Astrocyte (in vitro differentiated cells and primary cell): ENCODE results near the gene HINT2.

ENCODE experiments used
- EZH2 ChIP-seq: IDR thresholded peaks from 2 replicates; pipeline ENCODE4 v1.6.1; 2012; ENCODE audit warnings: mild to moderate bottlenecking, low read length, inconsistent platforms; ENCODE audit not compliant: insufficient read depth
- TF ChIP-seq, protein P1 (sequence below): IDR thresholded peaks from 2 replicates; pipeline ENCODE4 v1.5.1; 2011; ENCODE audit warnings: low read depth, mild to moderate bottlenecking, inconsistent platforms, low read length, moderate library complexity; ENCODE audit not compliant: insufficient read depth

DNA sequence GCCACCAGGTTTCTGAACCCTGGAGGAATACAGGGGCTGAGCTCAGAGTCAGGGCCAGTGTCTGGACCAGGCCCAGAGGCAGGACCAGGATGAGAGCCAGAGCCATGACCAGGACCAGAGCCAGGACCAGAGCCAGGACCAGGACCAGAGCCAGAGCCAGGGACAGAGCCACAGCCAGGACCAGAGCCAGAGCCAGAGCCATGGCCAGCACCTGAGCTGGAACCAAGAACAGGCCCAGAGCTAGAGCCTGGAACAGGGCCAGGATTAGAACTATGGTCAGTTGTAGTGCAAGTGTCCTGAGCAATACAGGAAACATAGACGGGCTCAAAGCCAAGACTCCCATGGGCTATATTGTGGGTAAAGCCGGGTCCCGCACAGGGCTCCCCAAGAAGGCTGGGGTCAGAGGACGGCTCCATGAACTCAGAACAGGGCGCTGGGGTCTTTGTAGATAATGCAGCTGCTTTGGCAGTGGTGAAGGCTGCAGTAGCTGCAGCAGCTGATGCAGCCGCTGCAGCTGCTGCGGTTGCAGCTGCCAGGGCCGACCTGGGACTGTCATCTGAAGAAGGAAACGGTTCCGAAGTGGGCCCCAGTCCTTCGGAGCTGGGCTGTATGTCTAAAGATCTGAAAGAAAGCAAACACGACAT lies 3.3 kb downstream of the HINT2 start:
- TF ChIP-seq, protein P1, sequence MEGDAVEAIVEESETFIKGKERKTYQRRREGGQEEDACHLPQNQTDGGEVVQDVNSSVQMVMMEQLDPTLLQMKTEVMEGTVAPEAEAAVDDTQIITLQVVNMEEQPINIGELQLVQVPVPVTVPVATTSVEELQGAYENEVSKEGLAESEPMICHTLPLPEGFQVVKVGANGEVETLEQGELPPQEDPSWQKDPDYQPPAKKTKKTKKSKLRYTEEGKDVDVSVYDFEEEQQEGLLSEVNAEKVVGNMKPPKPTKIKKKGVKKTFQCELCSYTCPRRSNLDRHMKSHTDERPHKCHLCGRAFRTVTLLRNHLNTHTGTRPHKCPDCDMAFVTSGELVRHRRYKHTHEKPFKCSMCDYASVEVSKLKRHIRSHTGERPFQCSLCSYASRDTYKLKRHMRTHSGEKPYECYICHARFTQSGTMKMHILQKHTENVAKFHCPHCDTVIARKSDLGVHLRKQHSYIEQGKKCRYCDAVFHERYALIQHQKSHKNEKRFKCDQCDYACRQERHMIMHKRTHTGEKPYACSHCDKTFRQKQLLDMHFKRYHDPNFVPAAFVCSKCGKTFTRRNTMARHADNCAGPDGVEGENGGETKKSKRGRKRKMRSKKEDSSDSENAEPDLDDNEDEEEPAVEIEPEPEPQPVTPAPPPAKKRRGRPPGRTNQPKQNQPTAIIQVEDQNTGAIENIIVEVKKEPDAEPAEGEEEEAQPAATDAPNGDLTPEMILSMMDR, result no peak
- no peak for TF ChIP-seq EZH2
